ENCODE results near the gene POTEH. TPM values are rescaled to one million over a fixed set of nuclear protein-coding genes. Genes with fewer than 3 reads are reported as not detected.
A peak's percentile ranks its signal among the peaks of the same experiment; 100 is the strongest.
"Not testable (repeated sequence)": the region's sequence is repeated elsewhere in the genome, so short reads cannot be mapped to it uniquely, and the experiment has no call there.

POTEH gene
- total and polyA plus RNA-seq, 10 donors = 0.52 to 1.1 (median 0.72) TPM; not detected in 7

- H3K27me3 ChIP-seq (replicated peaks in 1 of 7); H3K36me3 ChIP-seq; H3K9me3 ChIP-seq; H3K27ac ChIP-seq; intact Hi-C loops (cut with DNase I; ENCODE audit: low total_unique reads); H3K4me1 ChIP-seq; H3K4me3 ChIP-seq; DNase-seq: not testable (repeated sequence)
- WGBS, 5 donors = no CpG with 5 or more reads among the region's 6 CpGs
Observed at GRCh38 chr22:15684695-15685094, 5.1 kb upstream of the POTEH start.

GRCh38 chr22:15685641-15686040 lies 4.2 kb upstream of the POTEH start:
- intact Hi-C loops (cut with DNase I; ENCODE audit: low total_unique reads) = not testable (repeated sequence)
- DNase-seq = peak; percentile 71

GRCh38 chr22:15687086-15687485 lies 2.7 kb upstream of the POTEH start:
- H3K27me3 ChIP-seq (replicated peaks in 1 of 7); H3K27ac ChIP-seq; H3K9me3 ChIP-seq; H3K4me1 ChIP-seq; H3K4me3 ChIP-seq; intact Hi-C loops (cut with DNase I; ENCODE audit: low total_unique reads); H3K36me3 ChIP-seq: not testable (repeated sequence)
- peak; percentile 72 for DNase-seq
- 71 to 83% (median 82%) methylated on average over 3 of the region's 3 CpGs; no CpG with 5 or more reads in 2 of the 5 donors for WGBS, 5 donors

More at GRCh38 chr22:15685641-15686040, 4.2 kb upstream of the POTEH start:
- H3K27me3 ChIP-seq (replicated peaks in 1 of 7); H3K4me3 ChIP-seq; H3K27ac ChIP-seq; H3K9me3 ChIP-seq; H3K4me1 ChIP-seq; H3K36me3 ChIP-seq: not testable (repeated sequence)
- WGBS, 5 donors = 75 to 93% (median 91%) methylated on average over 2 to 4 of the region's 4 CpGs; no CpG with 5 or more reads in 1 of the 5 donors

- 78 to 100% (median 89%) methylated on average over 3 to 4 of the region's 4 CpGs; no CpG with 5 or more reads in 2 of the 5 donors for WGBS, 5 donors
- H3K27me3 ChIP-seq (replicated peaks in 1 of 7); H3K36me3 ChIP-seq; DNase-seq; H3K9me3 ChIP-seq; H3K27ac ChIP-seq; H3K4me1 ChIP-seq; H3K4me3 ChIP-seq; intact Hi-C loops (cut with DNase I; ENCODE audit: low total_unique reads): not testable (repeated sequence)
Observed at GRCh38 chr22:15687676-15688075, 2.1 kb upstream of the POTEH start.

GRCh38 chr22:15688090-15688489 lies 1.7 kb upstream of the POTEH start:
- DNase-seq; H3K27me3 ChIP-seq (replicated peaks in 1 of 7); H3K27ac ChIP-seq; intact Hi-C loops (cut with DNase I; ENCODE audit: low total_unique reads); H3K4me3 ChIP-seq; H3K4me1 ChIP-seq; H3K36me3 ChIP-seq; H3K9me3 ChIP-seq: not testable (repeated sequence)
- 76 to 100% (median 85%) methylated on average over 1 to 2 of the region's 2 CpGs; no CpG with 5 or more reads in 1 of the 5 donors for WGBS, 5 donors

GRCh38 chr22:15689012-15689748 lies 646 bp upstream of the POTEH start:
- DNase-seq = peak; percentile 80
- H3K4me3 ChIP-seq; H3K36me3 ChIP-seq; intact Hi-C loops (cut with DNase I; ENCODE audit: low total_unique reads); H3K27ac ChIP-seq; H3K4me1 ChIP-seq; H3K9me3 ChIP-seq; H3K27me3 ChIP-seq (replicated peaks in 1 of 7): not testable (repeated sequence)
- 85 to 90% (median 89%) methylated on average over 55 to 77 of the region's 77 CpGs for WGBS, 5 donors

GRCh38 chr22:15713600-15713999 lies 23.8 kb downstream of the POTEH start:
- intact Hi-C loops (cut with DNase I; ENCODE audit: low total_unique reads); H3K27ac ChIP-seq; H3K4me3 ChIP-seq; H3K4me1 ChIP-seq; H3K9me3 ChIP-seq; H3K36me3 ChIP-seq; H3K27me3 ChIP-seq (replicated peaks in 1 of 7): not testable (repeated sequence)
- peak; percentile 82 for DNase-seq
- 75 to 97% (median 90%) methylated on average over 2 to 4 of the region's 4 CpGs for WGBS, 5 donors

- 17 to 43% (median 35%) methylated on average over 1 to 2 of the region's 2 CpGs for WGBS, 5 donors
- DNase-seq; H3K9me3 ChIP-seq; H3K4me3 ChIP-seq; H3K4me1 ChIP-seq; H3K36me3 ChIP-seq; H3K27ac ChIP-seq; H3K27me3 ChIP-seq (replicated peaks in 1 of 7); intact Hi-C loops (cut with DNase I; ENCODE audit: low total_unique reads): not testable (repeated sequence)
Observed at GRCh38 chr22:15714125-15714524, 24.3 kb downstream of the POTEH start.

- H3K9me3 ChIP-seq; H3K36me3 ChIP-seq; H3K27me3 ChIP-seq (replicated peaks in 1 of 7); H3K4me3 ChIP-seq; intact Hi-C loops (cut with DNase I; ENCODE audit: low total_unique reads); H3K4me1 ChIP-seq; H3K27ac ChIP-seq: not testable (repeated sequence)
- WGBS, 5 donors = 84 to 92% (median 87%) methylated on average over 5 to 9 of the region's 18 CpGs; no CpG with 5 or more reads in 1 of the 5 donors
- peak; percentile 39 for DNase-seq
Observed at GRCh38 chr22:15721884-15722283, 32.1 kb downstream of the POTEH start.

- WGBS, 5 donors = 42 to 79% (median 74%) methylated on average over 2 to 11 of the region's 19 CpGs
- intact Hi-C loops (cut with DNase I; ENCODE audit: low total_unique reads); H3K36me3 ChIP-seq; H3K4me3 ChIP-seq; H3K27ac ChIP-seq; H3K27me3 ChIP-seq (replicated peaks in 1 of 7); H3K4me1 ChIP-seq; H3K9me3 ChIP-seq: not testable (repeated sequence)
- DNase-seq = peak; percentile 72
Observed at GRCh38 chr22:15729209-15729917, 39.5 kb downstream of the POTEH start.

GRCh38 chr22:15731023-15731422 lies 41.2 kb downstream of the POTEH start:
- H3K27ac ChIP-seq; intact Hi-C loops (cut with DNase I; ENCODE audit: low total_unique reads); H3K36me3 ChIP-seq; H3K27me3 ChIP-seq (replicated peaks in 1 of 7); H3K9me3 ChIP-seq; H3K4me1 ChIP-seq; H3K4me3 ChIP-seq: not testable (repeated sequence)
- WGBS, 5 donors = no CpG with 5 or more reads among the region's 8 CpGs
- peak; percentile 54 for DNase-seq
